ENCODE measurements around the gene HIF3A.

The HIF3A gene

GRCh38 chr19:46309056-46309455, 12.2 kb downstream of the HIF3A start:
- TF ChIP-seq TAF1 (IDR thresholded peaks at IDR 0.05; ENCODE audit: borderline replicate concordance, insufficient read depth, low read length) (no peak), SIN3A (IDR thresholded peaks at IDR 0.05; ENCODE audit: borderline replicate concordance, insufficient read depth, low read length) (no peak)

GRCh38 chr19:46311444-46311843, 14.6 kb downstream of the HIF3A start:
- TF ChIP-seq POLR2AphosphoS5 (IDR thresholded peaks at IDR 0.05; ENCODE audit: low read depth, low read length) (no peak), REST (IDR thresholded peaks at IDR 0.05; ENCODE audit: insufficient read depth in 1 of 2, low read depth in 2 of 2, low read length in 2 of 2) (no peak), SIN3A (IDR thresholded peaks at IDR 0.05; ENCODE audit: borderline replicate concordance, insufficient read depth, low read length) (no peak), FOXP2 (optimal IDR thresholded peaks at IDR 0.05; ENCODE audit: borderline replicate concordance, extremely low read depth, extremely low read length, insufficient read depth) (no peak), TAF1 (IDR thresholded peaks at IDR 0.05; ENCODE audit: borderline replicate concordance, insufficient read depth, low read length) (no peak)

- TF ChIP-seq SIN3A (IDR thresholded peaks at IDR 0.05; ENCODE audit: borderline replicate concordance, insufficient read depth, low read length): no peak
- TF ChIP-seq TAF1 (IDR thresholded peaks at IDR 0.05; ENCODE audit: borderline replicate concordance, insufficient read depth, low read length): no peak
- no peak for TF ChIP-seq REST (IDR thresholded peaks at IDR 0.05; ENCODE audit: insufficient read depth in 1 of 2, low read depth in 2 of 2, low read length in 2 of 2)
- no peak for TF ChIP-seq FOXP2 (optimal IDR thresholded peaks at IDR 0.05; ENCODE audit: borderline replicate concordance, extremely low read depth, extremely low read length, insufficient read depth)
- TF ChIP-seq POLR2AphosphoS5 (IDR thresholded peaks at IDR 0.05; ENCODE audit: low read depth, low read length): no peak
Observed at GRCh38 chr19:46317339-46317738, 20.5 kb downstream of the HIF3A start.

GRCh38 chr19:46319613-46320012, 22.8 kb downstream of the HIF3A start:
- TF ChIP-seq SIN3A (IDR thresholded peaks at IDR 0.05; ENCODE audit: borderline replicate concordance, insufficient read depth, low read length) (no peak), REST (IDR thresholded peaks at IDR 0.05; ENCODE audit: insufficient read depth in 1 of 2, low read depth in 2 of 2, low read length in 2 of 2) (no peak), POLR2AphosphoS5 (IDR thresholded peaks at IDR 0.05; ENCODE audit: low read depth, low read length) (no peak), FOXP2 (optimal IDR thresholded peaks at IDR 0.05; ENCODE audit: borderline replicate concordance, extremely low read depth, extremely low read length, insufficient read depth) (no peak), TAF1 (IDR thresholded peaks at IDR 0.05; ENCODE audit: borderline replicate concordance, insufficient read depth, low read length) (no peak)

GRCh38 chr19:46320559-46320958, 23.7 kb downstream of the HIF3A start:
- no peak for TF ChIP-seq FOXP2 (optimal IDR thresholded peaks at IDR 0.05; ENCODE audit: borderline replicate concordance, extremely low read depth, extremely low read length, insufficient read depth)
- TF ChIP-seq REST (IDR thresholded peaks at IDR 0.05; ENCODE audit: insufficient read depth in 1 of 2, low read depth in 2 of 2, low read length in 2 of 2): no peak
- no peak for TF ChIP-seq SIN3A (IDR thresholded peaks at IDR 0.05; ENCODE audit: borderline replicate concordance, insufficient read depth, low read length)
- no peak for TF ChIP-seq TAF1 (IDR thresholded peaks at IDR 0.05; ENCODE audit: borderline replicate concordance, insufficient read depth, low read length)
- TF ChIP-seq POLR2AphosphoS5 (IDR thresholded peaks at IDR 0.05; ENCODE audit: low read depth, low read length): no peak
